ENCODE data around the gene MYL6. TPM values are rescaled to one million over a fixed set of nuclear protein-coding genes. Genes with fewer than 3 reads are reported as not detected.

The MYL6 gene
- total RNA-seq, 1 experiment from 2014 or later = 640 TPM

- peak overlapping the region; percentile 94 for H3K9ac ChIP-seq (ENCODE audit: low read length)
- peak overlapping the region; percentile 95 for H3K4me2 ChIP-seq (ENCODE audit: low read depth, low read length, poor library complexity, severe bottlenecking)
- H3K36me3 ChIP-seq (ENCODE audit: insufficient read depth, low read length) = peaks cover 34% of the 10 kb centered on the region
- H3K9me2 ChIP-seq (replicated peaks; ENCODE audit: insufficient read depth, low read length) = no peaks in the 10 kb centered on the region
- peak overlapping the region; percentile 97 for H3K4me3 ChIP-seq (ENCODE audit: low read length)
- peaks cover 35% of the 10 kb centered on the region for H3K4me1 ChIP-seq (ENCODE audit: low read length)
- DNase-seq = no peak
- H3K9me3 ChIP-seq (ENCODE audit: low read length) = no peaks in the 10 kb centered on the region
- H3K27ac ChIP-seq (ENCODE audit: low read length) = peak overlapping the region; percentile 65
- H3K79me2 ChIP-seq (ENCODE audit: low read length) = peaks cover 51% of the 10 kb centered on the region
- H2AFZ ChIP-seq (ENCODE audit: low read length) = no peak overlapping the region; the same call in 1 of the 2 replicates
- H4K20me1 ChIP-seq (ENCODE audit: insufficient read depth, low read depth, low read length) = no peaks in the 10 kb centered on the region
- H3K27me3 ChIP-seq (ENCODE audit: low read length) = no peaks in the 10 kb centered on the region
Measured at GRCh38 chr12:56188131-56188777, 30.1 kb downstream of the MYL6 start.

- peak overlapping the region; percentile 94 for H3K9ac ChIP-seq (ENCODE audit: low read length)
Measured at GRCh38 chr12:56188778-56189098, 30.6 kb downstream of the MYL6 start.

GRCh38 chr12:56189099-56189917, 31.1 kb downstream of the MYL6 start, which contains the start of gene SMARCC2:
SMARCC2 (minus strand) TSS chr12:56189483; CDS start chr12:56189461, 22 bp downstream.
- Histone ChIP-seq H3K4me2 (ENCODE audit: low read depth, low read length, poor library complexity, severe bottlenecking) (peak within 1 kb of the TSS; percentile 95), H3K27ac (ENCODE audit: low read length) (peak within 1 kb of the TSS; percentile 66), H3K4me3 (ENCODE audit: low read length) (peak within 1 kb of the TSS; percentile 97), H3K4me1 (ENCODE audit: low read length) (peaks cover 41% of the 10 kb centered on the region), H3K9me2 (replicated peaks; ENCODE audit: insufficient read depth, low read length) (no peaks in the 10 kb centered on the region), H3K9me3 (ENCODE audit: low read length) (no peaks in the 10 kb centered on the region), H2AFZ (ENCODE audit: low read length) (peak within 1 kb of the TSS; percentile 89; the same call in 1 of the 2 replicates), H3K36me3 (ENCODE audit: insufficient read depth, low read length) (peaks cover 25% of the 10 kb centered on the region), H3K27me3 (ENCODE audit: low read length) (no peaks in the 10 kb centered on the region), H4K20me1 (ENCODE audit: insufficient read depth, low read depth, low read length) (no peaks in the 10 kb centered on the region), H3K9ac (ENCODE audit: low read length) (peak within 1 kb of the TSS; percentile 94), H3K79me2 (ENCODE audit: low read length) (peaks cover 42% of the 10 kb centered on the region)
- DNase-seq = peak; percentile 93

More at GRCh38 chr12:56188778-56189098, 30.6 kb downstream of the MYL6 start:
- no peaks in the 10 kb centered on the region for H3K27me3 ChIP-seq (ENCODE audit: low read length)
- no peaks in the 10 kb centered on the region for H3K9me3 ChIP-seq (ENCODE audit: low read length)
- no peaks in the 10 kb centered on the region for H4K20me1 ChIP-seq (ENCODE audit: insufficient read depth, low read depth, low read length)
- H3K9me2 ChIP-seq (replicated peaks; ENCODE audit: insufficient read depth, low read length) = no peaks in the 10 kb centered on the region
- H3K79me2 ChIP-seq (ENCODE audit: low read length) = peaks cover 47% of the 10 kb centered on the region
- peak overlapping the region; percentile 95 for H3K4me2 ChIP-seq (ENCODE audit: low read depth, low read length, poor library complexity, severe bottlenecking)
- DNase-seq = peak; percentile 59
- no peak overlapping the region; the same call in 1 of the 2 replicates for H2AFZ ChIP-seq (ENCODE audit: low read length)
- H3K36me3 ChIP-seq (ENCODE audit: insufficient read depth, low read length) = peaks cover 30% of the 10 kb centered on the region
- peak overlapping the region; percentile 97 for H3K4me3 ChIP-seq (ENCODE audit: low read length)
- peaks cover 38% of the 10 kb centered on the region for H3K4me1 ChIP-seq (ENCODE audit: low read length)
- peak overlapping the region; percentile 65 for H3K27ac ChIP-seq (ENCODE audit: low read length)

DNA sequence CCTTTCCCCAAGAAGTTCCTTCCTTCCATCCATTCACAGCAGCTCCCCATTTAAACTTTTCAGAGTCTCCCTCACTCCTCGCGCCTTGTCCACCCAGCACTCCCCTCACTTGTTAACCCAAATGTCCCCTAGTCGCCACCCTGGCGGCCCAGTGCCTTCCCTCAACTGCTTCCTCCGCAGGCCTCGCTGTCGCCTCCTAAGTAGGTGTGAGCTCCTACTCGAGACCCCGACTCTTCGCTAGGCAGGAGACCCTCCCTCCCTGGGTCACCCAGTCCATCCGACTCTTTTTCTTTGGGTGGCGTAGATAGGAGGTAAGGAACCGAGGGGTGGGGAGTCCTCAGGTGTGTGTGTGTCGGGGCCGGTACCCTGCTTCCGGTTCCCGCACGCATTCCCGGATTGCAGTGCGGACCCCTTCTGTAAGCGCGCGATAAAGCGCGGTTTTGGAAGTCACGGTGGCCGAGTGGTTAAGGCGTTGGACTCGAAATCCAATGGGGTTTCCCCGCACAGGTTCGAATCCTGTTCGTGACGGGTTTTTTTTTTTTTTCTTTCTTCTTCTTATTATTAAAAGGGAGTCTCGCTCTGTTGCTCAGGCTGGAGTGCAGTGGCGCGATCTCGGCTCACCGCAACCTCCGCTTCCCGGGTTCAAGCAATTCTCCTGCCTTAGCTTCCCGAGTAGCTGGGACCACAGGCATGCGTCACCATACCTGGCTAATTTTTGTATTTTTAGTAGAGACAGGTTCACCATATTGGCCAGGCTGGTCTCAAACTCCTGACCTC, 31.9 kb downstream of the MYL6 start:
- peaks cover 18% of the 10 kb centered on the region for H3K36me3 ChIP-seq (ENCODE audit: insufficient read depth, low read length)
- H3K4me2 ChIP-seq (ENCODE audit: low read depth, low read length, poor library complexity, severe bottlenecking) = peak overlapping the region; percentile 90
- H4K20me1 ChIP-seq (ENCODE audit: insufficient read depth, low read depth, low read length) = no peaks in the 10 kb centered on the region
- H3K4me1 ChIP-seq (ENCODE audit: low read length) = peaks cover 43% of the 10 kb centered on the region
- H3K9ac ChIP-seq (ENCODE audit: low read length) = peak overlapping the region; percentile 80
- peak overlapping the region; percentile 89; the same call in 1 of the 2 replicates for H2AFZ ChIP-seq (ENCODE audit: low read length)
- no peaks in the 10 kb centered on the region for H3K9me2 ChIP-seq (replicated peaks; ENCODE audit: insufficient read depth, low read length)
- DNase-seq = peak; percentile 96
- no peaks in the 10 kb centered on the region for H3K9me3 ChIP-seq (ENCODE audit: low read length)
- H3K79me2 ChIP-seq (ENCODE audit: low read length) = peaks cover 42% of the 10 kb centered on the region
- H3K4me3 ChIP-seq (ENCODE audit: low read length) = peak overlapping the region; percentile 75
- no peaks in the 10 kb centered on the region for H3K27me3 ChIP-seq (ENCODE audit: low read length)
- H3K27ac ChIP-seq (ENCODE audit: low read length) = peak overlapping the region; percentile 66

GRCh38 chr12:56190695-56191155, 32.6 kb downstream of the MYL6 start:
- no peaks in the 10 kb centered on the region for H3K9me3 ChIP-seq (ENCODE audit: low read length)
- peak overlapping the region; percentile 90 for H3K4me2 ChIP-seq (ENCODE audit: low read depth, low read length, poor library complexity, severe bottlenecking)
- DNase-seq = no peak
- peaks cover 40% of the 10 kb centered on the region for H3K79me2 ChIP-seq (ENCODE audit: low read length)
- H4K20me1 ChIP-seq (ENCODE audit: insufficient read depth, low read depth, low read length) = no peaks in the 10 kb centered on the region
- H3K4me3 ChIP-seq (ENCODE audit: low read length) = peak overlapping the region; percentile 75
- peaks cover 43% of the 10 kb centered on the region for H3K4me1 ChIP-seq (ENCODE audit: low read length)
- peak overlapping the region; percentile 89; the same call in 1 of the 2 replicates for H2AFZ ChIP-seq (ENCODE audit: low read length)
- H3K27me3 ChIP-seq (ENCODE audit: low read length) = no peaks in the 10 kb centered on the region
- no peaks in the 10 kb centered on the region for H3K9me2 ChIP-seq (replicated peaks; ENCODE audit: insufficient read depth, low read length)
- peak overlapping the region; percentile 80 for H3K9ac ChIP-seq (ENCODE audit: low read length)
- peaks cover 15% of the 10 kb centered on the region for H3K36me3 ChIP-seq (ENCODE audit: insufficient read depth, low read length)
- peak overlapping the region; percentile 66 for H3K27ac ChIP-seq (ENCODE audit: low read length)

DNA sequence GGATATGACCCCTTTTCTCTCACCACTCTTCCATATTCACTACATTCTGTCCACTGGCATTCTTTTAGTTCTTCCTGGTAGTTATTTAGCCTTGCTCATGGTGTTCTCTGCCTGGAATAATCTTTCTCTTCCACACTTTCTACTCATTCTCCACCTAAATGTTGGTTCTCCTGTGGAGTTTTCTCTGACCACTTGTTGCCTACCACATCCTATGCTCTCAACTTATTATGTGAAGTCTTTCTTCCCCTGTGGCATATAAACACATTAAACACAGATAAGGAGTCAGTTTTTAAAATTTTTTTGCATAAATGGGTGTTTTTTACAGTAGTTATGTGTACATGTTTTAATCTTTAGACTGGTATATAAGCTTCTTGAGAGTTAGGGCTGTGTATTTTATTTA, 34.4 kb downstream of the MYL6 start:
- Histone ChIP-seq H3K27ac (ENCODE audit: low read length) (peak overlapping the region; percentile 52), H3K79me2 (ENCODE audit: low read length) (peaks cover 23% of the 10 kb centered on the region), H3K9me3 (ENCODE audit: low read length) (no peaks in the 10 kb centered on the region), H3K4me2 (ENCODE audit: low read depth, low read length, poor library complexity, severe bottlenecking) (peak overlapping the region; percentile 10), H3K9me2 (replicated peaks; ENCODE audit: insufficient read depth, low read length) (no peaks in the 10 kb centered on the region), H3K9ac (ENCODE audit: low read length) (0 out of 2 replicates have a peak overlapping the region, but pooled peaks have one; percentile 15), H2AFZ (ENCODE audit: low read length) (peak overlapping the region; percentile 82), H4K20me1 (ENCODE audit: insufficient read depth, low read depth, low read length) (no peaks in the 10 kb centered on the region), H3K27me3 (ENCODE audit: low read length) (no peaks in the 10 kb centered on the region), H3K4me3 (ENCODE audit: low read length) (no peak overlapping the region), H3K4me1 (ENCODE audit: low read length) (peaks cover 37% of the 10 kb centered on the region), H3K36me3 (ENCODE audit: insufficient read depth, low read length) (no peaks in the 10 kb centered on the region; the same call in 1 of the 2 replicates)
- no peak for DNase-seq

- peak overlapping the region; percentile 82 for H2AFZ ChIP-seq (ENCODE audit: low read length)
- H3K9me3 ChIP-seq (ENCODE audit: low read length) = no peaks in the 10 kb centered on the region
- no peaks in the 10 kb centered on the region for H4K20me1 ChIP-seq (ENCODE audit: insufficient read depth, low read depth, low read length)
- peaks cover 32% of the 10 kb centered on the region for H3K4me1 ChIP-seq (ENCODE audit: low read length)
- H3K79me2 ChIP-seq (ENCODE audit: low read length) = peaks cover 18% of the 10 kb centered on the region
- DNase-seq = peak; percentile 96
- no peak overlapping the region for H3K4me3 ChIP-seq (ENCODE audit: low read length)
- H3K27me3 ChIP-seq (ENCODE audit: low read length) = no peaks in the 10 kb centered on the region
- peak overlapping the region; percentile 10 for H3K4me2 ChIP-seq (ENCODE audit: low read depth, low read length, poor library complexity, severe bottlenecking)
- H3K36me3 ChIP-seq (ENCODE audit: insufficient read depth, low read length) = no peaks in the 10 kb centered on the region
- peak overlapping the region; percentile 52; the same call in 1 of the 2 replicates for H3K27ac ChIP-seq (ENCODE audit: low read length)
- no peak overlapping the region for H3K9ac ChIP-seq (ENCODE audit: low read length)
- H3K9me2 ChIP-seq (replicated peaks; ENCODE audit: insufficient read depth, low read length) = no peaks in the 10 kb centered on the region
Measured at GRCh38 chr12:56193025-56193578, 34.9 kb downstream of the MYL6 start.
